Fibroblast of pulmonary artery (primary cell): ENCODE measurements around the gene ITGB8.

Experiments
- DNase-seq: peaks from one replicate; pipeline ENCODE4 v3.0.0-alpha.2; 2010; ENCODE audit warnings: low read depth
- H3K4me3 ChIP-seq: replicated peaks from 2 replicates; pipeline ENCODE4 v1.5.1; 2011; ENCODE audit warnings: low read depth, mild to moderate bottlenecking, control low read depth, low read length, moderate library complexity
- CTCF ChIP-seq: IDR thresholded peaks from 2 replicates; pipeline ENCODE4 v1.5.1; 2011; ENCODE audit warnings: mild to moderate bottlenecking, control low read depth, low read length, inconsistent platforms; ENCODE audit errors: missing control alignments

Gene ITGB8

GRCh38 chr7:20354610-20355528 is 24.2 kb downstream of the ITGB8 start:
- no peak for DNase-seq
- no peak overlapping the region for H3K4me3 ChIP-seq
- TF ChIP-seq CTCF = no peak

GRCh38 chr7:20358106-20358505 is 27.4 kb downstream of the ITGB8 start:
- DNase-seq = no peak
- H3K4me3 ChIP-seq = no peak overlapping the region
- TF ChIP-seq CTCF = no peak

GRCh38 chr7:20358762-20359282 is 28.1 kb downstream of the ITGB8 start:
- DNase-seq = no peak
- H3K4me3 ChIP-seq = no peak overlapping the region
- TF ChIP-seq CTCF = no peak

GRCh38 chr7:20359341-20359963 is 28.8 kb downstream of the ITGB8 start:
- DNase-seq = peak; percentile 50
- no peak overlapping the region for H3K4me3 ChIP-seq
- no peak for TF ChIP-seq CTCF

GRCh38 chr7:20362574-20363253 is 32.0 kb downstream of the ITGB8 start:
- DNase-seq = no peak
- H3K4me3 ChIP-seq = no peak overlapping the region
- TF ChIP-seq CTCF = no peak

GRCh38 chr7:20364571-20365196 is 34.0 kb downstream of the ITGB8 start:
- DNase-seq = no peak
- TF ChIP-seq CTCF = no peak
- no peak overlapping the region for H3K4me3 ChIP-seq
